NCI-H1092 treated with DMSO at 0.1 percent for 48 hours (cell line): ENCODE results near the gene ANKFN1.
"Not testable (repeated sequence)": the region's sequence is repeated elsewhere in the genome, so short reads cannot be mapped to it uniquely, and the experiment has no call there.

ENCODE experiments used
- DNase-seq: peaks from one replicate; lab custom pipeline; 2025; lab: John Stamatoyannopoulos, UW

The ANKFN1 gene

GRCh38 chr17:56325313-56326000, 172.2 kb downstream of the ANKFN1 start:
- DNase-seq: peak; percentile 44

- peak; percentile 44 for DNase-seq
These were observed 172.7 kb downstream of the ANKFN1 start for GRCh38 chr17:56326001-56326359.

GRCh38 chr17:56347639-56348038, 194.4 kb downstream of the ANKFN1 start:
- no peak for DNase-seq

GRCh38 chr17:56350592-56350991, 197.3 kb downstream of the ANKFN1 start:
- no peak for DNase-seq

GRCh38 chr17:56351675-56352074, 198.4 kb downstream of the ANKFN1 start:
- peak; percentile 38 for DNase-seq

- DNase-seq: no peak
These were observed 205.4 kb downstream of the ANKFN1 start for GRCh38 chr17:56358651-56359050.

GRCh38 chr17:56359518-56359917, 206.2 kb downstream of the ANKFN1 start:
- no peak for DNase-seq

- no peak for DNase-seq
These were observed 214.1 kb downstream of the ANKFN1 start for GRCh38 chr17:56367366-56367765.

- no peak for DNase-seq
These were observed 220.9 kb downstream of the ANKFN1 start for GRCh38 chr17:56373981-56374833.

GRCh38 chr17:56389356-56389755, 236.1 kb downstream of the ANKFN1 start:
- no peak for DNase-seq

- DNase-seq: no peak
These were observed 239.0 kb downstream of the ANKFN1 start for GRCh38 chr17:56392321-56392720.

GRCh38 chr17:56393156-56393555, 239.9 kb downstream of the ANKFN1 start:
- DNase-seq: no peak

GRCh38 chr17:56395787-56396186, 242.5 kb downstream of the ANKFN1 start:
- DNase-seq: no peak

- DNase-seq: no peak
These were observed 253.8 kb downstream of the ANKFN1 start for GRCh38 chr17:56407086-56407485.

GRCh38 chr17:56412356-56412755, 259.1 kb downstream of the ANKFN1 start:
- not testable (repeated sequence) for DNase-seq

GRCh38 chr17:56416682-56417351, 263.5 kb downstream of the ANKFN1 start:
- DNase-seq: no peak

- no peak for DNase-seq
These were observed 270.7 kb downstream of the ANKFN1 start for GRCh38 chr17:56424005-56424404.

GRCh38 chr17:56424543-56425044, 271.3 kb downstream of the ANKFN1 start:
- no peak for DNase-seq

- no peak for DNase-seq
These were observed 272.2 kb downstream of the ANKFN1 start for GRCh38 chr17:56425483-56425882.

GRCh38 chr17:56426901-56427300, 273.6 kb downstream of the ANKFN1 start:
- DNase-seq: no peak

- DNase-seq: no peak
These were observed 278.5 kb downstream of the ANKFN1 start for GRCh38 chr17:56431736-56432135.

- no peak for DNase-seq
These were observed 279.2 kb downstream of the ANKFN1 start for GRCh38 chr17:56432443-56432842.

GRCh38 chr17:56434610-56435009, 281.3 kb downstream of the ANKFN1 start:
- DNase-seq: no peak
